Dermis blood vessel endothelial cell (primary cell): Measurements from ENCODE around the gene RGS10. TPM values are rescaled to one million over a fixed set of nuclear protein-coding genes. Genes with fewer than 3 reads are reported as not detected.
"Not testable (repeated sequence)": the region's sequence is repeated elsewhere in the genome, so short reads cannot be mapped to it uniquely, and the experiment has no call there.

Experiments
- DNase-seq: peaks from one replicate; pipeline ENCODE4 v3.0.0; 2010
- total RNA-seq: library from RNA; depleted of rRNA; stranded (reverse); fragments of >200 nt; gene quantifications from 2 replicates; pipeline ENCODE4 v1.2.3, GENCODE V29; 2014

The RGS10 gene
- total RNA-seq, 1 donor from 2014 or later, result 12.6 TPM

DNA sequence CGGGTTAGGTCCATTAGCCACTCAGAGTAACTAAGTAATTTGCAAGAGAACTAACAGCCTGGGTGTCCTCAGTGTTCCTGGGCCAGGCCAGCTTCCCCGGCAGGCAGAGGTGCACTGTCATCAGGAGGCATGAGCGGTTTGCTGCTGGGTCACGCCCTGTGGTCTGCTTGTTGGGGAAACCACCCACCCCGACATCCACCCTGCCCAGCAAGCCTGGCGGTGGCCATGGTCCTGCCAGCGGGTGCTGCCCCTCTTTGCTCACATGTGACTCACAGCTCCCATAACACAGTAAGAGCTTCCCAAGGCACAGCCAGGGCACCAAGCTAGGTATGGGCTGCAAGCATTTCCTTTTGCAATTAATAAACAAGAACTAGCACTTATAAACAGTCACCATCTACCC lies 75.9 kb downstream of the RGS10 start:
- no peak for DNase-seq

DNA sequence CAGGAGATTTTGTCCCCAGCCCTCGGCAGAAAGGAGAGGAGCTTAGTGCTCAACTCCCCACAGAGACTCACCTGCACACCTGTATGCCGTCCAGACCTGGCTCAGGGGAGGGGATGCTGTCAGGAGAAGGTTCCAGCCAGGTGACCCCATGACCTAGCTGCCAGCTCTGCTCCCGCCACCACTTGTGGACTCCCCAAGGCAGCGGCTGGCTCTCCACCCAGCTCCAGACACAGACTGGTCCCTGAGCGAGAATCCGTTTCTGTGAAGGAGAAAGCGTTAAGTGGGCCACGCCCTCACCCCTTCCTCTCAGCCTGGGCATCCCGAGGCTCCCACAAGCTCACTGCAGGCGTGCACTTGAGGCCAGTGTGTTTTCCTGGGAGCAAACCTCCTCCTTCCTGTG lies 76.4 kb downstream of the RGS10 start:
- DNase-seq, result no peak

- DNase-seq, result no peak
These were observed 77.4 kb downstream of the RGS10 start for GRCh38 chr10:119465085-119465484.

DNA sequence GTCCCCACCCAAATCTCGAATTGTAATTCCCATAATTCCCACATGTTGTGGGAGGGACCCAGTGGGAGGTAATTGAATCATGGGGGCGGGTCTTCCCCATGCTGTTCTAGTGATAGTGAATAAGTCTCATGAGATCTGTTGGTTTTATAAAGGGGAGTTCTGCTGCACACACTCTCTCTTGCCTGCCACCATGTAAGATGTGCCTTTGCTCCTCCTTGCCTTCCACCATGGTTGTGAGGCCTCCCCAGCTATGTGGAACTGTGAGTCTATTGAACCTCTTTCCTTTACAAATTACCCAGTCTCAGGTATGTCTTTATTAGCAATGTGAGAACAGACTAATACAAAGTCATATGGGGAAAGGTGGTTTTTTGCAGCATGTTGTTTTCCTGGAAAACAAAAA lies 79.3 kb downstream of the RGS10 start:
- not testable (repeated sequence) for DNase-seq

DNA sequence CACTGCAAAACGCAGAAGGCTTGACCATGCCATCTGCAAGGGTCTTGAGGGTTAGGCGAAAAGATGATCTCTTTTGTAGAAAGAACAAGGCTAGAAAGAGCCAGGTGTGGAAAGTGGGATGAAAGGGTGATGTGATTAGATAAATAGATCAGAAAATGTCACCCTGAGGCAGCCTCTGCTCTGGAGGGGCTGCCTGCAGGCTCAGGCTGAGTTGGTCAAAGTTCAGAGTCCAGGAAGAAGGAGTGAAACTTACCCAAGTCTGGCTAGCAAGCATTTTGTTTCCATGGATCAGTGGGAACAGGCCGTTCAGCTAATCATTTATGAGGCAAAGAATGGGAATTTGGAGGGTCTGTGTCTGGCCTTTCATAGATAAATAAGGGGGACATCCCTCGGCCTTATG lies 79.7 kb downstream of the RGS10 start:
- no peak for DNase-seq

- DNase-seq, result no peak
These were observed 80.6 kb downstream of the RGS10 start for GRCh38 chr10:119461923-119462322.

GRCh38 chr10:119461380-119461779 lies 81.1 kb downstream of the RGS10 start:
- DNase-seq, result no peak

GRCh38 chr10:119460369-119461195 lies 81.9 kb downstream of the RGS10 start:
- no peak for DNase-seq

DNA sequence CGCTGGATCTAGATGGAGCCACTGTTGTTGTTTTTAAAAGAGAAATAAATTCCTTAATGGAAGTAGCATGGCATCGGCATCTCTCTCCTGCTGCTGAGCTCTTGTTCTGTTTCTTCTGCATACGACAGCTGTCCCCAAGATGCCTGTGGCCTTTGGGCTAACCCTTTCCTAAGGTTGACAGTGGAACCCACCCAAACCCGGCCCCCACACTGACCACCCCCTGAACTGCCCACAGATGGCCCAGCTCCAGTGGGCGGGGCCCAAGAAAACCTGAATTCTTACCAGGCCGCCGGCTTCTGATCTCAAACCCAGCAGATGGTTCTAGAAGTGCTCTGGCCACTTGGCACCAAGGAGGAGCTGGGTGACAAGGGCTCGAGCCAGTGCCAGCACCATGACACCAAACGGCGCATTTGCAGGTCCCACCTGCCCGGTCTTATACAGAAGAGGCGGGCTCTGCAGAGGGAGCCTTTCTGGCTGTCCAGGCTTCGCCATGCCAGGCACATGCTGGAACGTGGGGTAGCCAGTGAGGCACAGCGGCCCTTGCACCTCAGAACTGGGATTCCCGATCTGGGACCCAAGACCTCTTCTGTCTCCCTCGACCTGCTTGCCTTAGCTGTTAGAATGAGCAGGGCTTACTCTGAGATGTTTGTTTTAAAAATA lies 82.7 kb downstream of the RGS10 start:
- DNase-seq, result no peak

DNA sequence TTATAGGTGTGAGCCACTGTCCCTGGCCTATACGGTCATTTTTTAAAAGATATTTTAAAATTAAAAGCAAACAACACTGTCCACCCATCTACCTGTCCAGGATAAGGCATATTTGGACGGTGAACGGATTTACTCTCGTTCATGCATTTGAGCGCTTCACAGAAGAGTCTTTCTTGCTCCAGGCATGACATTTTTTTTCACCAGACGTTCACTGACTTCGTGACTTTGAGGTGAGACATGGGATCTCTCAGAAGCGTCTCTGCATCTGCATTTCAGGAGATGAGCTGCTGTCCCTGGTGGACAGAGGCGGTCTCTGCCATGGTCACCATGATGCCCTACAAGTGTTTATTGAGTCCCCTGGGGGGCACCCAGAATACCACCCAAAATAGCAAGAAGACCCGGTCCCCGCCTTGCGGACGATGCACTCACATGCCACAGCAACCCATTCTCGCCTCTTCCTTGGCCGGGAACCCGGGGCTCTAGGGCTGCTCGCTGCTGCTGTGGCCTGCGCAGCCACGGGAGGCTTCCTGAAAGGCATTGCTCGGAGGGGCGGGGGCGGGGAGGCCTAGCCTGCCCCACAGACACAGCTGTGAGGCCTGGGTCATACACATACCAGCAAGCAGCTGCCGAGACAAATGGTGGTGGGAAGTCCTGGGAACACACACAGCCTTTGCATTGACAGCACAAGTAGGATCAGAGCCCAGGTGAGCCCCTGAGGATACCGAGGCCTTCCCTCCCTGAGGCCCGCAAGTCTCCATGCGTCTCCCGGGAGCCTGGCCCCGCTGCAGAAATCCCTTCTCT lies 84.4 kb downstream of the RGS10 start:
- DNase-seq, result no peak

DNA sequence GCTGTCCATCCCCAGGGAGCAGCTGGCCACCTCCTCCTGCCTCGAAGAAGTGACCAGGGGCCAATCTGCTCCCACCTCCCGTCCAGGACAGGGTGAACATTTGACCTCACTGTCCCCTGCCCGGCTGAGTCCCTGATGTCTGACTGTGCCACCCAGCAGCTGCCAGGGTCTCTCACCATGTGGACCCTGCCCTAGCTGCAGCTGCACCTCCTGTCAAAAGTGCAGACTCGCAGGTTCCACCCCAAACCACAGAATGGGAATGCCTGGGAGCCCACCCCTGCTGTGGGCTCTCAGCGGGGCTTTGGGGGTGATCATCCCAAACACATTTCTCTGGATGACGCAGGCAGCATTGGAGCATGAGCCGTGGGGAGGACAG lies 86.1 kb downstream of the RGS10 start:
- DNase-seq, result no peak

DNA sequence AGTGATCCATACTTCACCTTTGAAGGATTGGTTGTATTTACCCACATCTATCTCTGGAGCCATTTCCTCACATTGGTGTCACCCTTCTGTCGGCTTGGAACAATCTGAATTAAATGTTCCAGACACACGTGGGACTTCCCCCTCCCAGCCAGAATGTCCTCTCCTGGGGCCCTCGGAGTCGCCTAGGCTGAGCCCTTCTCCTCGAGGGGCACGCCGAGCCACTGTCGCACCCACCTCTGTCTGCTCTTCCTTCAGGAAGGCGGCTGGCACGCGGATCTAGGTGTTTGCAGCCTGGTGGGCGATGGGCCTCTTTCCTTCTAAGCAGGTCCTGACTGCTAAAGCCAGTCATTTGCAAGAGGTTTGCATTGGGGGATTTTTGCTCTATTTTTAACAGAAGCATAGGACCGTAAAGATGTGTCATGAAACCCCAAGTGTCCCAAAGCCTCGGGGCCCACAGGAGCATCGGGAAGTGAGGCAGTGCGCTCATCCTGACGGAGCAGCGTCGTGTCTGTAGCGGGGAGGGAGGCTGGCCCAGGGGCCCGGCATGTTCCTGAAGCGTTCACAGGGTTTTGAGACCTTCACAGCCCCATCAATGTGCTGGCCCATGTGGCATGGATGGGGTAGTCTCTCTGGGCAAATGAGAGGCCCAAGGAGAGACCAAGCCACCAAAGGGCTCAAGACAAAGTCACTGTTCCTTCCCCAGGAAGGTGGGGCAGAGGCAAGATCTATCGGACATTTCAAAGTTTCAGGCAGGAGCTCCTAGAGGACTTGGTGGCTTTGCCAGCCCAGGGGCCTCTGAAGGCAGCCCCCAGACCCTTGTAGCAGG lies 86.7 kb downstream of the RGS10 start:
- no peak for DNase-seq

DNA sequence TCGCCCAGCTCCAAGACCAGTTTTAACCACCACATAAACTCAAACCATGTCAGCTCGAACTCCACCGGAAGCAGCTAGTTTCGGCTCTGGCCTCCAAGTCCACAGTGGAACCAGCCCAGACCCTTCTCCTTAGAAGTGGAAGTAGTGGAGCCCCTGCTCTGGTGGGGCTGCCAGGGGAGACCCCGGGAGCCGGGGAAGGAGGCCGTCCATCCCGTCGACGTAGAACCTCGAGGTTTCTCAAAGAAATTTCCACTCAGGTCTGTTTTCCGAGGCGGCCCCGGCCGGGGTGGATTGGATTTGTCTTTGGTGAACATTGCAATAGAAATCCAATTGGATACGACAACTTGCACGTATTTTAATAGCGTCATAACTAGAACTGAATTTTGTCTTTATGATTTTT lies 87.5 kb downstream of the RGS10 start:
- DNase-seq, result no peak

DNA sequence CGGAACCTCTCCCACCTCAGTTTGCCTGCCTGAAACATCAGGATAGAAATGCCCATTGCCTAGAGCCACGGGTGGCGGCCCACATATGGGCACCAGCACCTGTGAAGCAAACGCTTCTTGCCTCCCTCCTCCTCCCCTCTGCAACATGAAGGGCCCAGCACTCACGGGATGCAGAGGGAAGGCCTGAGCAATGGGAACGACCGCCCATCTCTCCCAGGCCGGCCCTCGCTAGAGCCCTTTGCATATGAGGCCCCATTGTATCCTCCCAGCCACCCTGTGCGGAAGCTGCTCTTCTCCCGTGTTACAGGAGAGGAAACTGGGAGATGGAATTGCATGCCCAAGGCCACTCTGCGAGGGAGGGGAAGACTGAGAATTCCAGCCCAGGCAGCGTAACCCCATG lies 88.2 kb downstream of the RGS10 start:
- no peak for DNase-seq

DNA sequence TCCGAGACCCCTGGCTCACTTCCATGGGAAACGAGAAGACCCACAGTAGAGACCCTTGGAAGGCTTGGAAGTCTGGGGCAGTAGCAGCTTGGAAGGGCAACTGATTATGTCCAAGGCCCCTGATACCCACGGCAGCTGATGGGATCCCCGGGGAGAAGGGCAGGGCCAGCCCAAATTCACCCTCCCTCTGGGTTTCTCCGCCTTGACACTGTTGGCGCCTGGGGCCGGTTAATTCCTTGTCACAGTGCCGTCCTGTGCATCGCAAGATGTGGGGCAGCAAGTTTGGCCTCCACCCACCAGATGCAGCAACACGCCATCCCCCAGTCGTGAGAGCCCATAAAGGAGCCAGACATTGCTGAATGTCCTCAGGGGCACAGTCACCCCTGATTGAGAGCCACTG lies 89.2 kb downstream of the RGS10 start:
- DNase-seq, result no peak

- no peak for DNase-seq
These were observed 90.1 kb downstream of the RGS10 start for GRCh38 chr10:119452396-119452795.

DNA sequence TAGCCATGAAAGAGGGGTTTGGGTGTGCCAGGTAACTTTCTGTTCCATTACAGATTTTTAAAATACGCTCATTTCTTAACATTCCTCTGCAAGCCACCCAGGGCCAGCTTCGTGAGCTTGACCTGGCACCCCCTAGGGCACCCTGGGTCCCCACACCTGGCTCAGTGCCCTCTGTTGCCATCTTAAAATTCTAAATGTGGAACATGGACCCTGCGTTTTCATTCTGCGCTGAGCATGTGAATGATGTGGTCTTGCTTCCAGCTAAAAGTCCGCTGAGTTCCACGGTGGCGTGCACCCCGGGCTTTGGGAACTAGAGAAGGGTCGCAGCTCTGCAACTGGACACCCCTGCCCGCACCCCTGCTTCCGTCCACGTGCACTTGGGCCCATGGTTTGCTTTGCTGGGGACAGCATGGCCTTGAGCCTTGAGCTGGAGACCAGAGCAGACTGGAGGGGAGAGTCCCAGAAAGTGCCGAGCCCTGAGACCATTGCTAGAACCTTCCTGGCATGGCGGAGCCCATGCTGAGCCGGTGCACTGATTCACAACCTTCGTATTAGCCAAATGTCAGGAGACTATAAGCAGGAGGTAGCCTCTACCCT lies 91.1 kb downstream of the RGS10 start:
- no peak for DNase-seq

- no peak for DNase-seq
These were observed 91.8 kb downstream of the RGS10 start for GRCh38 chr10:119450606-119451299.
